GM12801 (cell line): ENCODE measurements around the gene GRAMD2A.

Experiments used
- TF ChIP-seq, protein P1 (sequence below): IDR thresholded peaks from one replicate; pipeline ENCODE4 v1.5.1; 2011; ENCODE audit warnings: control low read depth; ENCODE audit not compliant: insufficient read length; ENCODE audit errors: extremely low read depth

The GRAMD2A gene

GRCh38 chr15:72169236-72169920, 28.2 kb downstream of the GRAMD2A start:
- TF ChIP-seq, protein P1, sequence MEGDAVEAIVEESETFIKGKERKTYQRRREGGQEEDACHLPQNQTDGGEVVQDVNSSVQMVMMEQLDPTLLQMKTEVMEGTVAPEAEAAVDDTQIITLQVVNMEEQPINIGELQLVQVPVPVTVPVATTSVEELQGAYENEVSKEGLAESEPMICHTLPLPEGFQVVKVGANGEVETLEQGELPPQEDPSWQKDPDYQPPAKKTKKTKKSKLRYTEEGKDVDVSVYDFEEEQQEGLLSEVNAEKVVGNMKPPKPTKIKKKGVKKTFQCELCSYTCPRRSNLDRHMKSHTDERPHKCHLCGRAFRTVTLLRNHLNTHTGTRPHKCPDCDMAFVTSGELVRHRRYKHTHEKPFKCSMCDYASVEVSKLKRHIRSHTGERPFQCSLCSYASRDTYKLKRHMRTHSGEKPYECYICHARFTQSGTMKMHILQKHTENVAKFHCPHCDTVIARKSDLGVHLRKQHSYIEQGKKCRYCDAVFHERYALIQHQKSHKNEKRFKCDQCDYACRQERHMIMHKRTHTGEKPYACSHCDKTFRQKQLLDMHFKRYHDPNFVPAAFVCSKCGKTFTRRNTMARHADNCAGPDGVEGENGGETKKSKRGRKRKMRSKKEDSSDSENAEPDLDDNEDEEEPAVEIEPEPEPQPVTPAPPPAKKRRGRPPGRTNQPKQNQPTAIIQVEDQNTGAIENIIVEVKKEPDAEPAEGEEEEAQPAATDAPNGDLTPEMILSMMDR = no peak

GRCh38 chr15:72168808-72169190, 28.8 kb downstream of the GRAMD2A start:
- TF ChIP-seq, protein P1 = no peak

DNA sequence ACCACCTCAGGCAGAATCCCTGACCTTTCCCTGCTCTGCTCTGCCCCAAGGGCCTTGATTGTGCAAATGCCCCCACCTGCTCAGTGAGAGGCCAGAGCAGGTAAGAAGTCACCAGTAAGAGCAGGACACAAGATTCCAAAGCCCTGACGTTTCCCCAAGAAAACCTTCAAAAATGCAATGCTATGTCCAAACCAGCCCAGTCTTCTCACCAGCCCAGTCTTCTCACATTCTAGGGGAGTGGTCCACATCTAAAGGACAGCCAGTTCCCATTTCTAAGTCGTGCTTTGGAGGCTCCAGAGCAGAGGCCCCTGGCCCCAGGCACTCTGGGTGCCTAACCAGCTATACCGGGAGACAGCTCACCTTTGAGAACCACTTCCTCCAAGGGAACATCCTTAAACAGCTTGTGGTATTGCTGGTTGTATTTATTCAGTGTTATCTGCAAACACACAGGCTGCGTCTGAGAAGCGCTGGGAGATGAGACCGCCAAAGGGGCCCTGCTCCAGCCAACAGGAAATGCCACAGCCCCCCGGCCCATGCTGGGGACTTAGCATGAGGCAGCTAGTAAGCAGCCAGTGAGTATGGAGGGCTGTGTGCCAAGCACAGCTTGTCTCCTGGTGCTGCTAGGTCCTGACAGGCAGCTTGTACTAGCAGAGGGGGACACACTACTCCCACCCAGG, 29.3 kb downstream of the GRAMD2A start:
- TF ChIP-seq, protein P1 = no peak

DNA sequence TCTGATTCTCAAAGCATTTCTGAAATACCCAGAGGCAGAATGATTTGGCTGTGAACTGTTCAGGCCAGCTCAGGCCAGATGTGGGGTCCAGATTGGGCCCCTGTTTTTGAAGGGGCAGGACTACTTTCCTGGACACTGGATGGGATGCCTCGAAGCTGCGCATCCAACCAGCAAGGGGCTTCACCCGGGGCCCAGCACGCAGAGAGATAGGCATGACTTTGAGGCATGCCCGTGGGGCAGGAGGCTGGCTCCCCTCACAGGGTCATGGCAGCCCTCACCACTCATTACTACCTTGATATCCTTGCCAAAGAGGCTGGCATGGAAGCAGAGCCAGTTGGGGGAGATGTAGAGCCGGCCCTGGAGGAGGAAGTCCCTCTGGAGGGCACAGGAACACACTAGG, 30.1 kb downstream of the GRAMD2A start:
- TF ChIP-seq, protein P1 = no peak

- TF ChIP-seq, protein P1 = no peak
Observed at GRCh38 chr15:72166716-72167417, 30.7 kb downstream of the GRAMD2A start.

GRCh38 chr15:72163719-72164118, 33.9 kb downstream of the GRAMD2A start:
- TF ChIP-seq, protein P1 = no peak

DNA sequence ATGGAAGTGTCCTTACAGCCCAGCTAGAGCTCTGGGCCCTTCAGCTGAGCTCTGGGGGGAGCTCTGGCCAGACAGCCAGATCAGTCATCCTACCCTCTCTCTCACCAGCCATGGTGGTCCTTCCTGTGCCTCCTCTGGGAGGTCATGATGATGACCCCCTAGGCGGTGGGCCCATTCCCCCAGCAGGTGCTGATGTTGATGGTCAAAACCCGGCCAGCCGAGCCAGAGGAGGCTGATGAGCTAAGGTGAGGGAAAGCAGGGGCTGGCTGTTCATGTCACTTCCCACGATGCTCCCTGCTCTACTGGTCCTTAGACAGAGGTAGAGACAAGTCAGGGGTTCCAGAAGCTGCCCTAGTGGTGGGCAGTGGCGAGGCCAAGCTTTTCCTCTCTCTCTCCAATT, 35.0 kb downstream of the GRAMD2A start:
- TF ChIP-seq, protein P1 = no peak
